HT1080 (cell line): ENCODE measurements around the gene RAB3IP. TPM values are rescaled to one million over a fixed set of nuclear protein-coding genes. Genes with fewer than 3 reads are reported as not detected.
A peak's percentile ranks its signal among the peaks of the same experiment; 100 is the strongest.
"Not testable (repeated sequence)": the region's sequence is repeated elsewhere in the genome, so short reads cannot be mapped to it uniquely, and the experiment has no call there.

Experiments used
- DNase-seq: peaks from one replicate; pipeline ENCODE4 v3.0.0-alpha.2; 2015; ENCODE audit warnings: low read depth
- total RNA-seq: library from RNA; depleted of rRNA; stranded (reverse); fragments of >200 nt; shearing (Covaris generic); gene quantifications from 2 replicates; pipeline ENCODE4 v1.2.3, GENCODE V29; 2014; rRNA removed

RAB3IP gene
- total RNA-seq, 1 experiment from 2014 or later: 23.7 TPM

GRCh38 chr12:69835081-69835480, 96.4 kb downstream of the RAB3IP start:
- DNase-seq: no peak

GRCh38 chr12:69836015-69836414, 97.4 kb downstream of the RAB3IP start:
- DNase-seq: no peak

GRCh38 chr12:69837191-69837590, 98.5 kb downstream of the RAB3IP start:
- peak; percentile 39 for DNase-seq

GRCh38 chr12:69837657-69838415, 99.2 kb downstream of the RAB3IP start:
- no peak for DNase-seq

- no peak for DNase-seq
These were observed 102.1 kb downstream of the RAB3IP start for GRCh38 chr12:69840727-69841126.

GRCh38 chr12:69843608-69844007, 104.9 kb downstream of the RAB3IP start:
- no peak for DNase-seq

GRCh38 chr12:69844416-69844815, 105.8 kb downstream of the RAB3IP start:
- no peak for DNase-seq

GRCh38 chr12:69844836-69845235, 106.2 kb downstream of the RAB3IP start:
- DNase-seq: no peak

GRCh38 chr12:69846976-69847375, 108.3 kb downstream of the RAB3IP start:
- no peak for DNase-seq

GRCh38 chr12:69851976-69852375, 113.3 kb downstream of the RAB3IP start:
- DNase-seq: no peak

- DNase-seq: not testable (repeated sequence)
These were observed 114.7 kb downstream of the RAB3IP start for GRCh38 chr12:69853176-69853961.

GRCh38 chr12:69866698-69867097, 128.0 kb downstream of the RAB3IP start:
- no peak for DNase-seq

GRCh38 chr12:69868695-69869094, 130.0 kb downstream of the RAB3IP start:
- no peak for DNase-seq

GRCh38 chr12:69872804-69873203, 134.1 kb downstream of the RAB3IP start:
- DNase-seq: no peak

Other genes with a start within 250 kb of the RAB3IP start
- 459 and 483 TPM in 2 replicates for gene CCT2, start 153.4 kb upstream of the RAB3IP start, total RNA-seq
- gene LRRC10, start 128.0 kb upstream of the RAB3IP start, total RNA-seq: not detected in 2 replicates
- gene BEST3, start 39.6 kb upstream of the RAB3IP start, total RNA-seq: 1.6 and 2.9 TPM in 2 replicates
- gene MYRFL, start 86.4 kb downstream of the RAB3IP start, total RNA-seq: not detected in 2 replicates